Measurements from ENCODE around the gene IGSF8. TPM values are rescaled to one million over a fixed set of nuclear protein-coding genes. Genes with fewer than 3 reads are reported as not detected.
A peak's percentile ranks its signal among the peaks of the same experiment; 100 is the strongest.

IGSF8 gene
- total RNA-seq, 1 donor from 2014 or later, result 17.2 TPM

DNA sequence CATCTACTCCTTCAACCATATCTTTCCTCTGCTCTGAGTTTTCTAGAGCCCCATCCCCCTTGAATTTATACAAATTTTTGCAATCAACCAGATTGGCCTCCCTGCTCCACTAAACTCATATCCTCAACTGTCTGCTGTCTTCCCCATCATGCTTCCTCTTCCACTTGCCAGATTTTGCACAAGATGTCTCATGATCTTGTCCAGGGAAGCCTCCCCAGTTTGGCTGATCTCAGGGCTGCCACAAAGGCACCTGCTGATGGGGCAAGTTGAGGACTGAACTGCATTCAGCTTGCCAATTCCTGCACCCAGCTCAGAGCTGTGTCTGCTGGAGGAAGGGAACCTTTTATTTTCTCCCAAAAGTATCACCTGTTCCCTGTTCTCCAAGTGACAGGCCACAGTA is 20.9 kb downstream of the IGSF8 start:
- no peaks in the 10 kb centered on the region for H3K36me3 Mint-ChIP-seq (ENCODE audit: low read depth, unreplicated experiment)
- H3K4me3 Mint-ChIP-seq (ENCODE audit: unreplicated experiment), result no peak overlapping the region
- TF ChIP-seq, protein P1, sequence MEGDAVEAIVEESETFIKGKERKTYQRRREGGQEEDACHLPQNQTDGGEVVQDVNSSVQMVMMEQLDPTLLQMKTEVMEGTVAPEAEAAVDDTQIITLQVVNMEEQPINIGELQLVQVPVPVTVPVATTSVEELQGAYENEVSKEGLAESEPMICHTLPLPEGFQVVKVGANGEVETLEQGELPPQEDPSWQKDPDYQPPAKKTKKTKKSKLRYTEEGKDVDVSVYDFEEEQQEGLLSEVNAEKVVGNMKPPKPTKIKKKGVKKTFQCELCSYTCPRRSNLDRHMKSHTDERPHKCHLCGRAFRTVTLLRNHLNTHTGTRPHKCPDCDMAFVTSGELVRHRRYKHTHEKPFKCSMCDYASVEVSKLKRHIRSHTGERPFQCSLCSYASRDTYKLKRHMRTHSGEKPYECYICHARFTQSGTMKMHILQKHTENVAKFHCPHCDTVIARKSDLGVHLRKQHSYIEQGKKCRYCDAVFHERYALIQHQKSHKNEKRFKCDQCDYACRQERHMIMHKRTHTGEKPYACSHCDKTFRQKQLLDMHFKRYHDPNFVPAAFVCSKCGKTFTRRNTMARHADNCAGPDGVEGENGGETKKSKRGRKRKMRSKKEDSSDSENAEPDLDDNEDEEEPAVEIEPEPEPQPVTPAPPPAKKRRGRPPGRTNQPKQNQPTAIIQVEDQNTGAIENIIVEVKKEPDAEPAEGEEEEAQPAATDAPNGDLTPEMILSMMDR (IDR thresholded peaks at IDR 0.05; ENCODE audit: unreplicated experiment), result no peak
- H3K9me3 Mint-ChIP-seq (ENCODE audit: unreplicated experiment), result no peaks in the 10 kb centered on the region
- peaks cover 12% of the 10 kb centered on the region for H3K4me1 Mint-ChIP-seq (ENCODE audit: unreplicated experiment)
- no peak for DNase-seq (ENCODE audit: low spot score)
- peaks cover 12% of the 10 kb centered on the region for H3K27me3 Mint-ChIP-seq (ENCODE audit: unreplicated experiment)
- H3K27ac Mint-ChIP-seq (ENCODE audit: unreplicated experiment), result no peak overlapping the region

DNA sequence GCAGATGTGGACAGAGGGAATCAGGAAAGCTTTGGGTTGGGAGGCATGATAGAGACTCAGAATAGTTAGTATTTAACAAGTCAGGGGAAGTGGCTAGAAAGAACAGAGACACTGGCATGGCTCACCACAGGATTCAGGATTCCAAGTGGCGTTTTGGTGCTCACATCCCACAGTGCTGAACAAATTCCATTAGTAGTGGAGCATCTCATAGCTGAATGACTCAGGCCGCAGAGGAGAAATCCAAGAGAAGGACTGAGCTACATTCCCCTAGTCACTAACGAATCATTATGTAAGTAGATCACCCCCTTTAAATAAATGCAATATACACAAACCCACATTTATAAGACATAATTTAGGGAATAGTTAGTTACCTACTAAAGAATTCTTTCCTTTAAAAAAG is 22.1 kb downstream of the IGSF8 start:
- H3K27ac Mint-ChIP-seq (ENCODE audit: unreplicated experiment), result no peak overlapping the region
- no peaks in the 10 kb centered on the region for H3K36me3 Mint-ChIP-seq (ENCODE audit: low read depth, unreplicated experiment)
- H3K4me1 Mint-ChIP-seq (ENCODE audit: unreplicated experiment), result peaks cover 3% of the 10 kb centered on the region
- TF ChIP-seq, protein P1 (IDR thresholded peaks at IDR 0.05; ENCODE audit: unreplicated experiment), result no peak
- H3K4me3 Mint-ChIP-seq (ENCODE audit: unreplicated experiment), result no peak overlapping the region
- no peaks in the 10 kb centered on the region for H3K9me3 Mint-ChIP-seq (ENCODE audit: unreplicated experiment)
- peaks cover 13% of the 10 kb centered on the region for H3K27me3 Mint-ChIP-seq (ENCODE audit: unreplicated experiment)
- DNase-seq (ENCODE audit: low spot score), result no peak

DNA sequence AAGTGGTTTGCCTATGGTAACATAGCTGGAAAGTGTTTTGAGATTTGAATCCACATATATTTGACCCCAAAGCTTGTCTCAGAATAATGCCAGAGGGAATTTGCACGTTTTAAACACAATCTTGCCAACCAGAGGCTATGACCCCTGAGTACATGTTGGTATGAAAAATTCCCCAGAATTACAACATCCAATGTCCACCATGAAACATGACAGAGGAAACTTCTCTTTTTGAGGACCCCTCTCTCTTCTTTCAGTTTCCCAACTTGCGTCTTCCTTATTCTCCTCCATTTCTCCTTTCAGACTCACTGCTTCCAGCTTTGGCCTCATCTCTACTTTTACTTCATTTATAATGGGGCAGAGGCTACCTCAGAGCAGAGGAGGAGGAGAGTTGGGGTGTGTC is 22.6 kb downstream of the IGSF8 start:
- no peaks in the 10 kb centered on the region for H3K36me3 Mint-ChIP-seq (ENCODE audit: low read depth, unreplicated experiment)
- H3K4me1 Mint-ChIP-seq (ENCODE audit: unreplicated experiment), result peaks cover 3% of the 10 kb centered on the region
- no peaks in the 10 kb centered on the region for H3K9me3 Mint-ChIP-seq (ENCODE audit: unreplicated experiment)
- H3K27me3 Mint-ChIP-seq (ENCODE audit: unreplicated experiment), result peaks cover 9% of the 10 kb centered on the region
- DNase-seq (ENCODE audit: low spot score), result no peak
- TF ChIP-seq, protein P1 (IDR thresholded peaks at IDR 0.05; ENCODE audit: unreplicated experiment), result no peak
- H3K4me3 Mint-ChIP-seq (ENCODE audit: unreplicated experiment), result no peak overlapping the region
- no peak overlapping the region for H3K27ac Mint-ChIP-seq (ENCODE audit: unreplicated experiment)

DNA sequence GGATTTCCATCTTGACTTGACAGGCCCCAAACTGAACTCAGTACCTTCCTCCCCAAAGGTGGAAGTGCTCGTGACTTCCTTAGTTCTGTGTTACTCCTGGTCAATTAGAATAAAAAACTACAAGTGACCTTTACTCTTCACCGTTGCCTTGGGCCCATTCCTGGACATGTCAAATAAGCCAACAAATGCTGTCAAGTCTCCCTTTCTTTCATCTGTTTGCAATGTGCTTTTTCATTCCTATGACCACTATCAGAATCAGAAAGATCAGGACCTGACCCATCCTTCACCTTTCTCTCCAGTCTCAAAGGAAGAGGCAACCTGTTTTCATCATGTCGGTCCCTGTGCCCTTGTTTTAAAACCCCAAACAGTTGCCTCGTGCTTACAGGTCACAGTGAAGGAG is 23.6 kb downstream of the IGSF8 start:
- H3K27me3 Mint-ChIP-seq (ENCODE audit: unreplicated experiment), result peaks cover 8% of the 10 kb centered on the region
- no peak overlapping the region for H3K4me3 Mint-ChIP-seq (ENCODE audit: unreplicated experiment)

DNA sequence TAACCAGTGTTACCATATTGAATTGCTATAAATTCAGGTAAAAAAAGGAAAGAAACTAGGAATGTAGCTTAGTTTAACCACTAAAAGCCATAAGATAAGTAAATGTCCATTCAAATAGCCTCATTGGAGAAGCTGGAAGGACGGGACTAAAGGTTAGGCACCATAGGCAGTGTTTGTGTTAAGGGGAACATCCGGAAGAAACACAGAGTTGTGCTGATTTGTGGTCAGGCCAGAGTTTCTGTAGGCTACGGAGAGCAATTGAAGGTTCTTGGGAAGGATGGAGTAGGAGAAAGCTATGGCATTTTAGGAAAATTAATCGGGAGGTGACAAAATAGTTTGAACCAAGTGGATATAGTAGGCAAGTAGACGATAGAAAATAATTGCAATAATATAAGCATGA is 27.1 kb downstream of the IGSF8 start:
- Mint-ChIP-seq H3K4me1 (ENCODE audit: unreplicated experiment) (no peaks in the 10 kb centered on the region), H3K9me3 (ENCODE audit: unreplicated experiment) (no peaks in the 10 kb centered on the region), H3K4me3 (ENCODE audit: unreplicated experiment) (peak overlapping the region; percentile 19), H3K27ac (ENCODE audit: unreplicated experiment) (no peak overlapping the region), H3K27me3 (ENCODE audit: unreplicated experiment) (peaks cover 10% of the 10 kb centered on the region), H3K36me3 (ENCODE audit: low read depth, unreplicated experiment) (no peaks in the 10 kb centered on the region)
- no peak for DNase-seq (ENCODE audit: low spot score)
- TF ChIP-seq, protein P1 (IDR thresholded peaks at IDR 0.05; ENCODE audit: unreplicated experiment), result no peak

More for the DNA sequence above, 23.6 kb downstream of the IGSF8 start:
- DNase-seq (ENCODE audit: low spot score), result no peak
- Mint-ChIP-seq H3K36me3 (ENCODE audit: low read depth, unreplicated experiment) (no peaks in the 10 kb centered on the region), H3K27ac (ENCODE audit: unreplicated experiment) (no peak overlapping the region), H3K4me1 (ENCODE audit: unreplicated experiment) (peaks cover 3% of the 10 kb centered on the region), H3K9me3 (ENCODE audit: unreplicated experiment) (no peaks in the 10 kb centered on the region)
- TF ChIP-seq, protein P1 (IDR thresholded peaks at IDR 0.05; ENCODE audit: unreplicated experiment), result no peak

All from endothelial cell (in vitro differentiated cells).